ENCODE data around the gene ING3. TPM values are rescaled to one million over a fixed set of nuclear protein-coding genes. Genes with fewer than 3 reads are reported as not detected.

ING3 gene
- total and polyA plus RNA-seq, 9 of the 15 experiments (the other 6 are each of a cell fraction or from before 2014, with no cell fraction given) = 22.8 to 233 (median 50.4) TPM

DNA sequence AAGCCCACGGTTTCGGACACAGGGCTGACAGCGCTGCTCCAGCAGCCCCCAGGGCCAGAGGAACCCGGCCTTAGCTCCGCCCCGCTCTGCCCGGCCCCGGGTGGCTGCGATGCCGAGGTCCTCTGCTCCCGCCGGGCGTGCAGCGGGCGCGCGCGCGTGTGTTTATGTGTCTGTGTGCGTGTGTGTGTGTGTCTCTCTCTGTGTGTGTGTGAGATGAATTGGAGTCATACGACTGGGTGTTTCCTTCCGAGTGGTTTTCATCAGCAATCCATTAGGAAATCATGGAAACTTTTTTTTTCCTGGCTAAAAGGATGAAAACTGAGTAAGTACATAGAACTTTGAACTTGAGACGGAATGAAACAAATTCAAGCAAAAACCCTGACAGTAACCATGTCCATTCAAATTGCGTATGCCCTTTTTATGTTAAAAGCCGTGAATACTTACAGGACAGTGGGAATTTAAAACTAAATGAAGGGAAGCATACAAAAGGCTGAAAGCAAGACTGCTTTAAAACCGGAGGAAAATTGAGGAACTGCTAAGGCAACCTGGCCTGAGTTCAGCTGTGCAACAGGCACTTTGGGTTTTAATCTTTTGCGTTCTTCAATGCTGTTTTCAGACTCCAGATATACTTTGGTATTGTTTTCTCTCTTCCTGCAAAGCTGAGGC is 38.1 kb downstream of the ING3 start, which contains the start of gene CPED1 (continued):
- TF ChIP-seq, protein P1, sequence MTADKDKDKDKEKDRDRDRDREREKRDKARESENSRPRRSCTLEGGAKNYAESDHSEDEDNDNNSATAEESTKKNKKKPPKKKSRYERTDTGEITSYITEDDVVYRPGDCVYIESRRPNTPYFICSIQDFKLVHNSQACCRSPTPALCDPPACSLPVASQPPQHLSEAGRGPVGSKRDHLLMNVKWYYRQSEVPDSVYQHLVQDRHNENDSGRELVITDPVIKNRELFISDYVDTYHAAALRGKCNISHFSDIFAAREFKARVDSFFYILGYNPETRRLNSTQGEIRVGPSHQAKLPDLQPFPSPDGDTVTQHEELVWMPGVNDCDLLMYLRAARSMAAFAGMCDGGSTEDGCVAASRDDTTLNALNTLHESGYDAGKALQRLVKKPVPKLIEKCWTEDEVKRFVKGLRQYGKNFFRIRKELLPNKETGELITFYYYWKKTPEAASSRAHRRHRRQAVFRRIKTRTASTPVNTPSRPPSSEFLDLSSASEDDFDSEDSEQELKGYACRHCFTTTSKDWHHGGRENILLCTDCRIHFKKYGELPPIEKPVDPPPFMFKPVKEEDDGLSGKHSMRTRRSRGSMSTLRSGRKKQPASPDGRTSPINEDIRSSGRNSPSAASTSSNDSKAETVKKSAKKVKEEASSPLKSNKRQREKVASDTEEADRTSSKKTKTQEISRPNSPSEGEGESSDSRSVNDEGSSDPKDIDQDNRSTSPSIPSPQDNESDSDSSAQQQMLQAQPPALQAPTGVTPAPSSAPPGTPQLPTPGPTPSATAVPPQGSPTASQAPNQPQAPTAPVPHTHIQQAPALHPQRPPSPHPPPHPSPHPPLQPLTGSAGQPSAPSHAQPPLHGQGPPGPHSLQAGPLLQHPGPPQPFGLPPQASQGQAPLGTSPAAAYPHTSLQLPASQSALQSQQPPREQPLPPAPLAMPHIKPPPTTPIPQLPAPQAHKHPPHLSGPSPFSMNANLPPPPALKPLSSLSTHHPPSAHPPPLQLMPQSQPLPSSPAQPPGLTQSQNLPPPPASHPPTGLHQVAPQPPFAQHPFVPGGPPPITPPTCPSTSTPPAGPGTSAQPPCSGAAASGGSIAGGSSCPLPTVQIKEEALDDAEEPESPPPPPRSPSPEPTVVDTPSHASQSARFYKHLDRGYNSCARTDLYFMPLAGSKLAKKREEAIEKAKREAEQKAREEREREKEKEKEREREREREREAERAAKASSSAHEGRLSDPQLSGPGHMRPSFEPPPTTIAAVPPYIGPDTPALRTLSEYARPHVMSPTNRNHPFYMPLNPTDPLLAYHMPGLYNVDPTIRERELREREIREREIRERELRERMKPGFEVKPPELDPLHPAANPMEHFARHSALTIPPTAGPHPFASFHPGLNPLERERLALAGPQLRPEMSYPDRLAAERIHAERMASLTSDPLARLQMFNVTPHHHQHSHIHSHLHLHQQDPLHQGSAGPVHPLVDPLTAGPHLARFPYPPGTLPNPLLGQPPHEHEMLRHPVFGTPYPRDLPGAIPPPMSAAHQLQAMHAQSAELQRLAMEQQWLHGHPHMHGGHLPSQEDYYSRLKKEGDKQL (CRISPR knock-in tag; IDR thresholded peaks at IDR 0.05; ENCODE audit: borderline replicate concordance) = no peak
- TF ChIP-seq, protein P2, sequence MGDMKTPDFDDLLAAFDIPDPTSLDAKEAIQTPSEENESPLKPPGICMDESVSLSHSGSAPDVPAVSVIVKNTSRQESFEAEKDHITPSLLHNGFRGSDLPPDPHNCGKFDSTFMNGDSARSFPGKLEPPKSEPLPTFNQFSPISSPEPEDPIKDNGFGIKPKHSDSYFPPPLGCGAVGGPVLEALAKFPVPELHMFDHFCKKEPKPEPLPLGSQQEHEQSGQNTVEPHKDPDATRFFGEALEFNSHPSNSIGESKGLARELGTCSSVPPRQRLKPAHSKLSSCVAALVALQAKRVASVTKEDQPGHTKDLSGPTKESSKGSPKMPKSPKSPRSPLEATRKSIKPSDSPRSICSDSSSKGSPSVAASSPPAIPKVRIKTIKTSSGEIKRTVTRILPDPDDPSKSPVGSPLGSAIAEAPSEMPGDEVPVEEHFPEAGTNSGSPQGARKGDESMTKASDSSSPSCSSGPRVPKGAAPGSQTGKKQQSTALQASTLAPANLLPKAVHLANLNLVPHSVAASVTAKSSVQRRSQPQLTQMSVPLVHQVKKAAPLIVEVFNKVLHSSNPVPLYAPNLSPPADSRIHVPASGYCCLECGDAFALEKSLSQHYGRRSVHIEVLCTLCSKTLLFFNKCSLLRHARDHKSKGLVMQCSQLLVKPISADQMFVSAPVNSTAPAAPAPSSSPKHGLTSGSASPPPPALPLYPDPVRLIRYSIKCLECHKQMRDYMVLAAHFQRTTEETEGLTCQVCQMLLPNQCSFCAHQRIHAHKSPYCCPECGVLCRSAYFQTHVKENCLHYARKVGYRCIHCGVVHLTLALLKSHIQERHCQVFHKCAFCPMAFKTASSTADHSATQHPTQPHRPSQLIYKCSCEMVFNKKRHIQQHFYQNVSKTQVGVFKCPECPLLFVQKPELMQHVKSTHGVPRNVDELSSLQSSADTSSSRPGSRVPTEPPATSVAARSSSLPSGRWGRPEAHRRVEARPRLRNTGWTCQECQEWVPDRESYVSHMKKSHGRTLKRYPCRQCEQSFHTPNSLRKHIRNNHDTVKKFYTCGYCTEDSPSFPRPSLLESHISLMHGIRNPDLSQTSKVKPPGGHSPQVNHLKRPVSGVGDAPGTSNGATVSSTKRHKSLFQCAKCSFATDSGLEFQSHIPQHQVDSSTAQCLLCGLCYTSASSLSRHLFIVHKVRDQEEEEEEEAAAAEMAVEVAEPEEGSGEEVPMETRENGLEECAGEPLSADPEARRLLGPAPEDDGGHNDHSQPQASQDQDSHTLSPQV (IDR thresholded peaks at IDR 0.05) = no peak
- TF ChIP-seq CAMTA2 (CRISPR knock-in tag; conservative IDR thresholded peaks at IDR 0.05) = no peak
- no peak for TF ChIP-seq RBM25 (IDR thresholded peaks at IDR 0.05; ENCODE audit: low read depth, low read length, severe bottlenecking)
- peak; percentile 53 for TF ChIP-seq ZFX (CRISPR knock-in tag; IDR thresholded peaks at IDR 0.05)
- TF ChIP-seq, protein P3, sequence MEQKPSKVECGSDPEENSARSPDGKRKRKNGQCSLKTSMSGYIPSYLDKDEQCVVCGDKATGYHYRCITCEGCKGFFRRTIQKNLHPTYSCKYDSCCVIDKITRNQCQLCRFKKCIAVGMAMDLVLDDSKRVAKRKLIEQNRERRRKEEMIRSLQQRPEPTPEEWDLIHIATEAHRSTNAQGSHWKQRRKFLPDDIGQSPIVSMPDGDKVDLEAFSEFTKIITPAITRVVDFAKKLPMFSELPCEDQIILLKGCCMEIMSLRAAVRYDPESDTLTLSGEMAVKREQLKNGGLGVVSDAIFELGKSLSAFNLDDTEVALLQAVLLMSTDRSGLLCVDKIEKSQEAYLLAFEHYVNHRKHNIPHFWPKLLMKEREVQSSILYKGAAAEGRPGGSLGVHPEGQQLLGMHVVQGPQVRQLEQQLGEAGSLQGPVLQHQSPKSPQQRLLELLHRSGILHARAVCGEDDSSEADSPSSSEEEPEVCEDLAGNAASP (IDR thresholded peaks at IDR 0.05) = no peak
- TF ChIP-seq U2AF2 (optimal IDR thresholded peaks at IDR 0.05; ENCODE audit: low read depth, low read length) = no peak
- TF ChIP-seq RBM22 (IDR thresholded peaks at IDR 0.05; ENCODE audit: low read depth, low read length, poor library complexity, severe bottlenecking) = peak; percentile 60
- TF ChIP-seq ZNF75A (CRISPR knock-in tag; IDR thresholded peaks at IDR 0.05) = no peak
- TF ChIP-seq HDAC8 (tag; IDR thresholded peaks at IDR 0.05) = no peak
- TF ChIP-seq, protein P4, sequence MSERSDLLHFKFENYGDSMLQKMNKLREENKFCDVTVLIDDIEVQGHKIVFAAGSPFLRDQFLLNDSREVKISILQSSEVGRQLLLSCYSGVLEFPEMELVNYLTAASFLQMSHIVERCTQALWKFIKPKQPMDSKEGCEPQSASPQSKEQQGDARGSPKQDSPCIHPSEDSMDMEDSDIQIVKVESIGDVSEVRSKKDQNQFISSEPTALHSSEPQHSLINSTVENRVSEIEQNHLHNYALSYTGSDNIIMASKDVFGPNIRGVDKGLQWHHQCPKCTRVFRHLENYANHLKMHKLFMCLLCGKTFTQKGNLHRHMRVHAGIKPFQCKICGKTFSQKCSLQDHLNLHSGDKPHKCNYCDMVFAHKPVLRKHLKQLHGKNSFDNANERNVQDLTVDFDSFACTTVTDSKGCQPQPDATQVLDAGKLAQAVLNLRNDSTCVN (CRISPR knock-in tag; IDR thresholded peaks at IDR 0.05) = peak; percentile 84
- TF ChIP-seq, protein P5, sequence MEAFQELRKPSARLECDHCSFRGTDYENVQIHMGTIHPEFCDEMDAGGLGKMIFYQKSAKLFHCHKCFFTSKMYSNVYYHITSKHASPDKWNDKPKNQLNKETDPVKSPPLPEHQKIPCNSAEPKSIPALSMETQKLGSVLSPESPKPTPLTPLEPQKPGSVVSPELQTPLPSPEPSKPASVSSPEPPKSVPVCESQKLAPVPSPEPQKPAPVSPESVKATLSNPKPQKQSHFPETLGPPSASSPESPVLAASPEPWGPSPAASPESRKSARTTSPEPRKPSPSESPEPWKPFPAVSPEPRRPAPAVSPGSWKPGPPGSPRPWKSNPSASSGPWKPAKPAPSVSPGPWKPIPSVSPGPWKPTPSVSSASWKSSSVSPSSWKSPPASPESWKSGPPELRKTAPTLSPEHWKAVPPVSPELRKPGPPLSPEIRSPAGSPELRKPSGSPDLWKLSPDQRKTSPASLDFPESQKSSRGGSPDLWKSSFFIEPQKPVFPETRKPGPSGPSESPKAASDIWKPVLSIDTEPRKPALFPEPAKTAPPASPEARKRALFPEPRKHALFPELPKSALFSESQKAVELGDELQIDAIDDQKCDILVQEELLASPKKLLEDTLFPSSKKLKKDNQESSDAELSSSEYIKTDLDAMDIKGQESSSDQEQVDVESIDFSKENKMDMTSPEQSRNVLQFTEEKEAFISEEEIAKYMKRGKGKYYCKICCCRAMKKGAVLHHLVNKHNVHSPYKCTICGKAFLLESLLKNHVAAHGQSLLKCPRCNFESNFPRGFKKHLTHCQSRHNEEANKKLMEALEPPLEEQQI (IDR thresholded peaks at IDR 0.05) = no peak
